Smooth muscle cell (in vitro differentiated cells): Measurements from ENCODE around the gene KLHL36. TPM values are rescaled to one million over a fixed set of nuclear protein-coding genes. Genes with fewer than 3 reads are reported as not detected.

Experiments
- DNase-seq: peaks from one replicate; lab custom pipeline; 2025; ENCODE audit not compliant: unreplicated experiment; lab: John Stamatoyannopoulos, UW
- H2AFZ ChIP-seq: fragments of 200-600 bp; sonication (generic); 2 replicates; pipeline ENCODE4 v1.6.0; 2016; ENCODE audit warnings: antibody characterized with exemption, low read depth, mild to moderate bottlenecking
- H3F3A ChIP-seq: fragments of 200-600 bp; sonication (generic); 2 replicates; pipeline ENCODE4 v1.6.0; 2017; ENCODE audit warnings: antibody characterized with exemption, low read depth
- H3K27ac ChIP-seq: fragments of 200-600 bp; sonication (generic); 2 replicates; pipeline ENCODE4 v1.5.1; 2016; ENCODE audit warnings: low read depth, mild to moderate bottlenecking
- H3K27me3 ChIP-seq: fragments of 200-600 bp; sonication (generic); 2 replicates; pipeline ENCODE4 v1.6.1; 2016; ENCODE audit warnings: low read depth, mild to moderate bottlenecking
- H3K36me3 ChIP-seq: fragments of 200-600 bp; sonication (generic); 2 replicates; pipeline ENCODE4 v1.5.1; 2016; ENCODE audit warnings: low read depth
- H3K4me1 ChIP-seq: fragments of 200-600 bp; sonication (generic); 2 replicates; pipeline ENCODE4 v1.5.1; 2016; ENCODE audit warnings: low read depth
- H3K4me2 ChIP-seq: fragments of 200-600 bp; sonication (generic); 2 replicates; pipeline ENCODE4 v1.6.0; 2016; ENCODE audit warnings: mild to moderate bottlenecking
- H3K4me3 ChIP-seq: fragments of 200-600 bp; sonication (generic); 2 replicates; pipeline ENCODE4 v1.5.1; 2016; ENCODE audit warnings: mild to moderate bottlenecking
- H3K79me2 ChIP-seq: fragments of 200-600 bp; sonication (generic); 2 replicates; pipeline ENCODE4 v1.6.0; 2016; ENCODE audit warnings: low read depth, mild to moderate bottlenecking
- H3K9ac ChIP-seq: fragments of 200-600 bp; sonication (generic); 2 replicates; pipeline ENCODE4 v1.6.0; 2016; ENCODE audit warnings: low read depth
- H3K9me3 ChIP-seq: fragments of 200-600 bp; sonication (generic); replicated peaks from 2 replicates; pipeline ENCODE4 v1.5.1; 2016; ENCODE audit warnings: low read depth
- H4K20me1 ChIP-seq: fragments of 200-600 bp; sonication (generic); 2 replicates; pipeline ENCODE4 v1.6.0; 2016; ENCODE audit warnings: low read depth
- CTCF ChIP-seq: fragments of 200-600 bp; sonication (generic); IDR thresholded peaks from 2 replicates; pipeline ENCODE4 v1.5.1; 2017; ENCODE audit warnings: borderline replicate concordance, mild to moderate bottlenecking, antibody characterized with exemption; ENCODE audit not compliant: insufficient read depth, poor library complexity, severe bottlenecking
- WGBS: methylation state at CpG from one replicate; pipeline ENCODE4 v1.1.7; 2016; ENCODE audit warnings: low lambda C conversion rate; 5-methylcytosine and 5-hydroxymethylcytosine counted together
- polyA plus RNA-seq: library from polyadenylated mRNA; unstranded; fragments of >200 nt; fragmentation: Nextera tagmentation; extraction: Ambion mirVana; gene quantifications from 2 replicates; pipeline ENCODE4 v1.2.1, GENCODE V29; 2016
- total RNA-seq: library from RNA; depleted of rRNA; stranded (reverse); fragments of >200 nt; gene quantifications from 2 replicates; pipeline ENCODE4 v1.2.3, GENCODE V29; 2014

KLHL36 gene
- total and polyA plus RNA-seq, 2 experiments from 2014 or later = 18.0 to 35.4 TPM

GRCh38 chr16:84603140-84603816 lies 45.0 kb upstream of the KLHL36 start:
- no peak overlapping the region for H2AFZ ChIP-seq
- peak overlapping the region; percentile 97 for H3K27ac ChIP-seq
- H3K36me3 ChIP-seq = no peaks in the 10 kb centered on the region
- 48% methylated on average over 23 of the region's 23 CpGs for WGBS
- H3F3A ChIP-seq = peaks cover 34% of the 10 kb centered on the region
- peak overlapping the region; percentile 76 for H3K4me2 ChIP-seq
- peak overlapping the region; percentile 74 for H3K9ac ChIP-seq
- peak; percentile 58 for DNase-seq
- H3K4me3 ChIP-seq = no peak overlapping the region
- H3K4me1 ChIP-seq = peaks cover 36% of the 10 kb centered on the region
- no peak for TF ChIP-seq CTCF
- H3K79me2 ChIP-seq = peaks cover 41% of the 10 kb centered on the region
- no peaks in the 10 kb centered on the region for H3K27me3 ChIP-seq
- H3K9me3 ChIP-seq = no peaks in the 10 kb centered on the region
- peaks cover 32% of the 10 kb centered on the region for H4K20me1 ChIP-seq

- Histone ChIP-seq H3K27me3 (no peaks in the 10 kb centered on the region), H3K27ac (peak overlapping the region; percentile 97), H3F3A (peaks cover 34% of the 10 kb centered on the region), H3K4me1 (peaks cover 32% of the 10 kb centered on the region), H3K4me3 (no peak overlapping the region), H3K36me3 (no peaks in the 10 kb centered on the region), H2AFZ (no peak overlapping the region), H3K4me2 (no peak overlapping the region), H3K9ac (no peak overlapping the region), H4K20me1 (peaks cover 38% of the 10 kb centered on the region), H3K9me3 (no peaks in the 10 kb centered on the region), H3K79me2 (peaks cover 48% of the 10 kb centered on the region)
- 90% methylated on average over 5 of the region's 10 CpGs for WGBS
- TF ChIP-seq CTCF = no peak
- no peak for DNase-seq
Observed at GRCh38 chr16:84603940-84604339, 44.4 kb upstream of the KLHL36 start.

- DNase-seq = no peak
- TF ChIP-seq CTCF = no peak
- H3K4me1 ChIP-seq = peaks cover 26% of the 10 kb centered on the region
- H3K4me3 ChIP-seq = no peak overlapping the region
- H3K27me3 ChIP-seq = no peaks in the 10 kb centered on the region
- H3K36me3 ChIP-seq = no peaks in the 10 kb centered on the region
- H3K4me2 ChIP-seq = no peak overlapping the region
- H3F3A ChIP-seq = peaks cover 31% of the 10 kb centered on the region
- H3K9ac ChIP-seq = no peak overlapping the region
- peaks cover 44% of the 10 kb centered on the region for H4K20me1 ChIP-seq
- WGBS = 76% methylated on average over 9 of the region's 9 CpGs
- H2AFZ ChIP-seq = no peak overlapping the region
- H3K27ac ChIP-seq = no peak overlapping the region
- H3K79me2 ChIP-seq = peaks cover 54% of the 10 kb centered on the region
- H3K9me3 ChIP-seq = no peaks in the 10 kb centered on the region
Observed at GRCh38 chr16:84604477-84605013, 43.8 kb upstream of the KLHL36 start.
